GM23338 (cell line): ENCODE results near the gene PLAC8L1. TPM values are rescaled to one million over a fixed set of nuclear protein-coding genes. Genes with fewer than 3 reads are reported as not detected.
"Not testable (repeated sequence)": the region's sequence is repeated elsewhere in the genome, so short reads cannot be mapped to it uniquely, and the experiment has no call there.

Experiments
- ATAC-seq: fragments of 200-7000 bp; cut with Tn5 transposase; 3 replicates; pipeline ENCODE4 v1.9.1; 2020
- DNase-seq: peaks from one replicate; pipeline ENCODE4 v3.0.0-alpha.2; 2015; ENCODE audit warnings: low spot score
- H2AFZ ChIP-seq: fragments of 200-600 bp; sonication (generic); 2 replicates; pipeline ENCODE4 v1.8.0; 2016; ENCODE audit warnings: antibody characterized with exemption, mild to moderate bottlenecking, moderate library complexity
- H3F3A ChIP-seq: fragments of 200-600 bp; sonication (generic); replicated peaks from 2 replicates; pipeline ENCODE4 v1.8.0; 2017; ENCODE audit warnings: antibody characterized with exemption, mixed run types, low read depth
- H3K27ac ChIP-seq: fragments of 200-600 bp; sonication (generic); 2 replicates; pipeline ENCODE4 v1.6.1; 2016; ENCODE audit warnings: low read depth
- H3K27me3 ChIP-seq: fragments of 200-600 bp; sonication (generic); 2 replicates; pipeline ENCODE4 v1.8.0; 2016; ENCODE audit warnings: mild to moderate bottlenecking, mixed run types, moderate library complexity; ENCODE audit not compliant: insufficient read depth
- H3K36me3 ChIP-seq: fragments of 200-600 bp; sonication (generic); 2 replicates; pipeline ENCODE4 v1.8.0; 2016; ENCODE audit warnings: mild to moderate bottlenecking; ENCODE audit not compliant: insufficient read depth
- H3K4me1 ChIP-seq: fragments of 200-600 bp; sonication (generic); 2 replicates; pipeline ENCODE4 v1.8.0; 2016; ENCODE audit warnings: mild to moderate bottlenecking, moderate library complexity; ENCODE audit not compliant: insufficient read depth
- H3K4me2 ChIP-seq: fragments of 200-600 bp; sonication (generic); 2 replicates; pipeline ENCODE4 v1.7.1; 2017; ENCODE audit warnings: mixed run types
- H3K4me3 ChIP-seq: fragments of 200-600 bp; sonication (generic); 2 replicates; pipeline ENCODE4 v1.6.1; 2016; ENCODE audit warnings: mixed run types
- H3K79me2 ChIP-seq: fragments of 200-600 bp; sonication (generic); replicated peaks from 2 replicates; pipeline ENCODE4 v1.8.0; 2017; ENCODE audit warnings: mild to moderate bottlenecking; ENCODE audit not compliant: insufficient read depth
- H3K9me2 ChIP-seq: fragments of 200-600 bp; sonication (generic); 2 replicates; pipeline ENCODE4 v1.8.0; 2017; ENCODE audit not compliant: insufficient read depth
- H4K20me1 ChIP-seq: fragments of 200-600 bp; sonication (generic); replicated peaks from 2 replicates; pipeline ENCODE4 v1.8.0; 2017; ENCODE audit warnings: mild to moderate bottlenecking; ENCODE audit not compliant: insufficient read depth
- H3K27ac Mint-ChIP-seq: 2 replicates; pipeline ENCODE4 v1.8.0; 2020; ENCODE audit warnings: inconsistent platforms, mild to moderate bottlenecking, moderate library complexity, mixed read lengths
- H3K27me3 Mint-ChIP-seq: 3 replicates; pipeline ENCODE4 v1.8.0; 2022; ENCODE audit warnings: low read depth, mild to moderate bottlenecking, moderate library complexity, mixed read lengths, inconsistent platforms; ENCODE audit not compliant: insufficient read depth, poor library complexity
- H3K36me3 Mint-ChIP-seq: 3 replicates; pipeline ENCODE4 v1.8.0; 2021; ENCODE audit warnings: low read depth, mild to moderate bottlenecking, inconsistent platforms, moderate library complexity, mixed read lengths
- H3K4me1 Mint-ChIP-seq: 3 replicates; pipeline ENCODE4 v1.8.0; 2020; ENCODE audit warnings: mild to moderate bottlenecking, inconsistent platforms, mixed read lengths
- H3K4me3 Mint-ChIP-seq: 3 replicates; pipeline ENCODE4 v1.8.0; 2021; ENCODE audit warnings: moderate library complexity, mild to moderate bottlenecking, inconsistent platforms, mixed read lengths
- H3K9me3 Mint-ChIP-seq: 3 replicates; pipeline ENCODE4 v1.8.0; 2020; ENCODE audit warnings: moderate library complexity, mild to moderate bottlenecking, inconsistent platforms, mixed read lengths
- EZH2 ChIP-seq: fragments of 200-600 bp; sonication (generic); IDR thresholded peaks from one replicate; pipeline ENCODE4 v1.8.0; 2017; ENCODE audit warnings: antibody characterized with exemption, mild to moderate bottlenecking, low read depth; ENCODE audit not compliant: unreplicated experiment
- JUNB ChIP-seq: IDR thresholded peaks from one replicate; pipeline ENCODE4 v1.6.1; 2016; ENCODE audit warnings: antibody characterized with exemption; ENCODE audit not compliant: unreplicated experiment
- NANOG ChIP-seq: IDR thresholded peaks from 2 replicates; pipeline ENCODE4 v1.6.1; 2016; ENCODE audit warnings: antibody characterized with exemption, borderline replicate concordance
- STAT1 ChIP-seq: IDR thresholded peaks from one replicate; pipeline ENCODE4 v1.6.1; 2016; ENCODE audit warnings: antibody characterized with exemption; ENCODE audit not compliant: unreplicated experiment
- ZNF331 ChIP-seq: fragments of 250-450 bp; sonication (Bioruptor Pico); IDR thresholded peaks from 2 replicates; pipeline ENCODE4 v1.5.0; 2020; ENCODE audit warnings: low read depth, mild to moderate bottlenecking, moderate library complexity
- polyA plus RNA-seq: library from polyadenylated mRNA; unstranded; fragments of >200 nt; fragmentation: Nextera tagmentation; extraction: Ambion mirVana; gene quantifications from 2 replicates; pipeline ENCODE4 v1.2.1, GENCODE V29; 2016
- total RNA-seq: library from RNA; depleted of rRNA; stranded (reverse); fragments of >200 nt; shearing (Covaris generic); gene quantifications from 2 replicates; pipeline ENCODE4 v1.2.3, GENCODE V29; 2014
- TF ChIP-seq, protein P1 (sequence below): IDR thresholded peaks from 2 replicates; pipeline ENCODE4 v1.6.1; 2016; ENCODE audit warnings: antibody characterized with exemption
- TF ChIP-seq, protein P2 (sequence below): IDR thresholded peaks from one replicate; pipeline ENCODE4 v1.6.1; 2018; ENCODE audit warnings: antibody characterized with exemption; ENCODE audit not compliant: unreplicated experiment

The PLAC8L1 gene
- total and polyA plus RNA-seq, 2 experiments from 2014 or later = 2.0 TPM; not detected in 1

DNA sequence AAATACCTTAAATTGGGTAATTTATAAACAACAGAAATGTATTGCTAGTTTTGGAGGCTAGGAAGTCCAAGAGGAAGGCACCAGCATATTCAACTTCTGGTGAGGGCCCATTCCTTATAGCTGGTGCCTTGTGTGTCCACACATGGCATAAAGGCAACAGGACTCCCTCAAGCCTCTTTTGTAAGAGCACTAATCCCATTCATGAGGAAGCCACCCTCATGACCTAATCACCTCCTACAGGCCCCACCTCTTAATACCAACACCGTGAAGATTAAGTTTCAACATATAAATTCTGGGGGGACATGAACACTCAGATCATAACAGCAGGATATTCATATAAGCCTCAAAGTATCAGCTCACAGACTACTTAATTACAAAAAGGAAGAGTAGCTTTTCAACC lies 4.0 kb upstream of the PLAC8L1 start:
- ATAC-seq (peak; percentile 68), DNase-seq (no peak)
- no peak overlapping the region for H3K4me3 ChIP-seq
- Mint-ChIP-seq H3K9me3 (no peaks in the 10 kb centered on the region), H3K4me1 (no peaks in the 10 kb centered on the region), H3K4me3 (no peak overlapping the region), H3K36me3 (peaks cover 21% of the 10 kb centered on the region), H3K27ac (no peak overlapping the region), H3K27me3 (peaks cover 3% of the 10 kb centered on the region)
- 0 out of 2 replicates have a peak, but pooled peaks cover 5% of the 10 kb centered on the region for H4K20me1 ChIP-seq
- H3K27me3 ChIP-seq = no peaks in the 10 kb centered on the region
- H3K36me3 ChIP-seq = peaks cover 25% of the 10 kb centered on the region; the same call in 1 of the 2 replicates
- H3F3A ChIP-seq = no peaks in the 10 kb centered on the region
- 0 out of 2 replicates have a peak overlapping the region, but pooled peaks have one; percentile 15 for H3K27ac ChIP-seq
- H3K79me2 ChIP-seq = no peaks in the 10 kb centered on the region
- no peaks in the 10 kb centered on the region for H3K4me1 ChIP-seq
- no peaks in the 10 kb centered on the region for H3K9me2 ChIP-seq
- H2AFZ ChIP-seq = no peak overlapping the region
- H3K4me2 ChIP-seq = no peak overlapping the region
- TF ChIP-seq, protein P1, sequence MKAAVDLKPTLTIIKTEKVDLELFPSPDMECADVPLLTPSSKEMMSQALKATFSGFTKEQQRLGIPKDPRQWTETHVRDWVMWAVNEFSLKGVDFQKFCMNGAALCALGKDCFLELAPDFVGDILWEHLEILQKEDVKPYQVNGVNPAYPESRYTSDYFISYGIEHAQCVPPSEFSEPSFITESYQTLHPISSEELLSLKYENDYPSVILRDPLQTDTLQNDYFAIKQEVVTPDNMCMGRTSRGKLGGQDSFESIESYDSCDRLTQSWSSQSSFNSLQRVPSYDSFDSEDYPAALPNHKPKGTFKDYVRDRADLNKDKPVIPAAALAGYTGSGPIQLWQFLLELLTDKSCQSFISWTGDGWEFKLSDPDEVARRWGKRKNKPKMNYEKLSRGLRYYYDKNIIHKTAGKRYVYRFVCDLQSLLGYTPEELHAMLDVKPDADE = no peak
- TF ChIP-seq ZNF331 (CRISPR knock-in tag) = no peak
- TF ChIP-seq NANOG = no peak
- TF ChIP-seq, protein P2, sequence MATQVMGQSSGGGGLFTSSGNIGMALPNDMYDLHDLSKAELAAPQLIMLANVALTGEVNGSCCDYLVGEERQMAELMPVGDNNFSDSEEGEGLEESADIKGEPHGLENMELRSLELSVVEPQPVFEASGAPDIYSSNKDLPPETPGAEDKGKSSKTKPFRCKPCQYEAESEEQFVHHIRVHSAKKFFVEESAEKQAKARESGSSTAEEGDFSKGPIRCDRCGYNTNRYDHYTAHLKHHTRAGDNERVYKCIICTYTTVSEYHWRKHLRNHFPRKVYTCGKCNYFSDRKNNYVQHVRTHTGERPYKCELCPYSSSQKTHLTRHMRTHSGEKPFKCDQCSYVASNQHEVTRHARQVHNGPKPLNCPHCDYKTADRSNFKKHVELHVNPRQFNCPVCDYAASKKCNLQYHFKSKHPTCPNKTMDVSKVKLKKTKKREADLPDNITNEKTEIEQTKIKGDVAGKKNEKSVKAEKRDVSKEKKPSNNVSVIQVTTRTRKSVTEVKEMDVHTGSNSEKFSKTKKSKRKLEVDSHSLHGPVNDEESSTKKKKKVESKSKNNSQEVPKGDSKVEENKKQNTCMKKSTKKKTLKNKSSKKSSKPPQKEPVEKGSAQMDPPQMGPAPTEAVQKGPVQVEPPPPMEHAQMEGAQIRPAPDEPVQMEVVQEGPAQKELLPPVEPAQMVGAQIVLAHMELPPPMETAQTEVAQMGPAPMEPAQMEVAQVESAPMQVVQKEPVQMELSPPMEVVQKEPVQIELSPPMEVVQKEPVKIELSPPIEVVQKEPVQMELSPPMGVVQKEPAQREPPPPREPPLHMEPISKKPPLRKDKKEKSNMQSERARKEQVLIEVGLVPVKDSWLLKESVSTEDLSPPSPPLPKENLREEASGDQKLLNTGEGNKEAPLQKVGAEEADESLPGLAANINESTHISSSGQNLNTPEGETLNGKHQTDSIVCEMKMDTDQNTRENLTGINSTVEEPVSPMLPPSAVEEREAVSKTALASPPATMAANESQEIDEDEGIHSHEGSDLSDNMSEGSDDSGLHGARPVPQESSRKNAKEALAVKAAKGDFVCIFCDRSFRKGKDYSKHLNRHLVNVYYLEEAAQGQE = no peak
- TF ChIP-seq EZH2 = no peak
- TF ChIP-seq STAT1 = no peak
- TF ChIP-seq JUNB = no peak

DNA sequence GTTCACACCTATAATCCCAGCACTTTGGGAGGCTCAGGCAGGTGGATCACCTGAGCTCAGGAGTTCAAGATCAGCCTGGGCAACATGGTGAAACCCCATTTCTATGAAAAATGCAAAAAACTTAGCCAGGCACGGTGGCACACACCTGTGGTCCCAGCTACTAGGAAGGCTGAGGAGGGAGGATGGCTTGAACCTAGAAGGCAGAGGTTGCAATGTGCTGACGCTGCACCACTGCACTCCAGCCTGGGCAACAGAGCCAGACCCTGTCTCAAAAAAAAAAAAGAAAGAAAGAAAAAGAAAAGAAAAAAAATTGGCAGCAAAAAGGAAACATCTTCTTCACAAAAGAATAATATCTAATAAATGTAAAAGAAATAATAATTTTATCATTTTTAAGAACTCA lies 3.5 kb upstream of the PLAC8L1 start:
- not testable (repeated sequence) for DNase-seq, H3K27ac ChIP-seq, H3K9me2 ChIP-seq, H3K27me3 Mint-ChIP-seq, H2AFZ ChIP-seq, H3K4me1 ChIP-seq, ATAC-seq, H3K4me3 ChIP-seq, H4K20me1 ChIP-seq, H3K4me1 Mint-ChIP-seq, H3F3A ChIP-seq, H3K4me2 ChIP-seq, H3K79me2 ChIP-seq, H3K4me3 Mint-ChIP-seq, H3K27me3 ChIP-seq, H3K9me3 Mint-ChIP-seq, H3K27ac Mint-ChIP-seq
- peaks cover 20% of the 10 kb centered on the region; the same call in 1 of the 2 replicates for H3K36me3 ChIP-seq
- peaks cover 17% of the 10 kb centered on the region for H3K36me3 Mint-ChIP-seq
